Measurements from ENCODE around the gene APC2.

DNA sequence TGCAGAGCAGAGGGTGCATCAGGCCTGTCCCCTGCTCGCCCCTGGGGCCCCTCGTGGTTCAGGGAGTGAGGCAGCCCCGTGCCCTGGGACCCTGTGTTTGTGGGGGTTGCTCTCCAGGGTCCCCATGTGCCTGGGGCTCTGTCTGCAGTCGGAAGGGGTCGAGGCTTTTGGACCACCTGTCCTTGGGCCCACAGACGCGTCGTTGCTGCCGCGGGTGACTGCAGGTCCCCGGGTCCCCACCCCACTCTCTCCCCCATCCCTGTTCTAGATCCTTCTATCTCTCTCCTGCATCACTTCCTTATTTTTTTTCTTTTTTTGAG lies 38.3 kb downstream of the APC2 start:
- TF ChIP-seq CTCF (IDR thresholded peaks at IDR 0.05; ENCODE audit: low read depth, low read length) (no peak), EZH2phosphoT487 (IDR thresholded peaks at IDR 0.05; ENCODE audit: low read depth) (no peak)
